Thyroid gland (tissue), 4 donors: Measurements from ENCODE around the gene CTSF. TPM values are rescaled to one million over a fixed set of nuclear protein-coding genes. Genes with fewer than 3 reads are reported as not detected.

Source experiments
- DNase-seq, 2 donors: peaks; one replicate each; pipeline ENCODE4 v3.0.0-alpha.2; 2019
- H3K27ac ChIP-seq, 3 donors: fragments of 200-600 bp; sonication (generic); 1 replicate in 2 of 3; 2 replicates in 1 of 3; pipeline ENCODE4 v1.5.1; 2016 to 2019; ENCODE audit warnings: mild to moderate bottlenecking in 1 of 3, moderate library complexity in 1 of 3
- H3K27me3 ChIP-seq: fragments of 200-600 bp; sonication (generic); one replicate; pipeline ENCODE4 v1.5.1; 2019
- H3K36me3 ChIP-seq, 2 donors: fragments of 200-600 bp; sonication (generic); one replicate each; pipeline ENCODE4 v1.5.1; 2016 to 2019
- H3K4me1 ChIP-seq, 2 donors: fragments of 200-600 bp; sonication (generic); one replicate each; pipeline ENCODE4 v1.5.1; 2017 to 2019
- H3K4me3 ChIP-seq, 3 donors: fragments of 200-600 bp; sonication (generic); replicated peaks in 1 of 3; 1 replicate in 2 of 3; 2 replicates in 1 of 3; pipeline ENCODE4 v1.5.1; 2016; ENCODE audit warnings: mild to moderate bottlenecking in 1 of 3
- H3K9me3 ChIP-seq: fragments of 200-600 bp; sonication (generic); one replicate; pipeline ENCODE4 v1.5.1; 2017
- CTCF ChIP-seq, 6 experiments: fragments of 200-600 bp in 3 of 6; fragments of 450-650 bp in 3 of 6; sonication (generic) in 3 of 6; IDR thresholded peaks; one replicate each; pipeline ENCODE4 v1.5.1; 2016 to 2019; ENCODE audit warnings: antibody characterized with exemption in 6 of 6, mild to moderate bottlenecking in 2 of 6, inconsistent platforms in 1 of 6, moderate library complexity in 1 of 6
- POLR2A ChIP-seq, 2 donors: fragments of 450-650 bp; IDR thresholded peaks; one replicate each; pipeline ENCODE4 v1.6.1; 2017; ENCODE audit warnings: antibody characterized with exemption in 2 of 2, mild to moderate bottlenecking in 2 of 2, moderate library complexity in 1 of 2
- WGBS, 2 donors: methylation state at CpG; one replicate each; pipeline ENCODE4 v1.1.5; 2017; 5-methylcytosine and 5-hydroxymethylcytosine counted together
- intact Hi-C: fragments of 100-400 bp; cut with DNase I; formaldehyde crosslinking; loops from one replicate; pipeline ENCODE4 v1.15.1; 2023
- total RNA-seq, 4 donors: library from RNA; depleted of rRNA; stranded (reverse); fragments of >200 nt; gene quantifications; one replicate each; pipeline ENCODE4 v1.2.3, GENCODE V29; 2016

CTSF gene
- total RNA-seq, 4 donors from 2014 or later, result 30.4 to 79.1 (median 64.6) TPM

DNA sequence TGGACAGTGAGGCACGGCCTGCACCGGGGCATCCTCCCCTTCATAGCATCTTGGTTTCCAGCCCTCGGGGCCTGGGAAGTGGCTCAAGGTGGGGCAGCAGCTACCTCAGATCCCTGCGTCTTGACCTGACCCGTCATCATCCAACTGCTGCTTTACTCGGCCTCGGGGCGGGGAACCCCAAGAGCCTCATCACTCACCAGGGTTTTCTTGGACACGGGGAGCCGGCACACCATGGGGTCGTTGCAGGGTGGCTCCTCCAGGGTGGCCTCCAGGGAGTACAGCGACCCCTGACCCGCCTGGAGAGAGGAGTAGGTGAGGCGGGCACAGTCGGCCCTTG, 651 bp downstream of the CTSF start:
- intact Hi-C loops, result no loop called here
- WGBS, 2 donors, result 87 to 89% methylated on average over 4 to 7 of the region's 15 CpGs
- Histone ChIP-seq H3K4me1 (peaks cover 3 to 32% of the 10 kb centered on the region in 2 donors), H3K27ac (no peak overlapping the region), H3K4me3 (peak overlapping the region in 1 of 3 donors; percentile 64), H3K9me3 (no peaks in the 10 kb centered on the region), H3K27me3 (no peaks in the 10 kb centered on the region), H3K36me3 (no peaks in the 10 kb centered on the region)
- TF ChIP-seq CTCF (IDR thresholded peaks at IDR 0.05) (no peak), POLR2A (IDR thresholded peaks at IDR 0.05) (no peak)
- DNase-seq, result no peak

DNA sequence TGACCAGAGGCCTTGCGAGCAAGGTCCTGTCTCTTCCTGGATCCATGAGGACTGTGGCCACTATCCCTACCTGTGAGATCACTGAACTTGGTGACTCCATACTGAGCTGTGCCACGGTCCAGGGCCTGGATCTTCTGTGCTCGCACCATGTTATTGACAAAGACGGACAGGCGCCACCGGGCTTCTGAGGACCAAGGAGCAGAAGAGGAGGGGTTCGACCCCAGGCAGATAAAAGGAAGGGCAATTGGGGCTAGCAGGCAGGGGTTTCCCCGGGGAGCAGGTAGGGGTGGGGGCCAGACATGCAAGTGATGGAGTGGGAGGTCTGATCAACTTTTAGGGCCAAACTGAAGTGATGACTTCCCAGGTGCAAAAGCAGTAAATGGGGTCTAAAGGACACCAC, 2.2 kb downstream of the CTSF start:
- intact Hi-C loops, result no loop called here
- Histone ChIP-seq H3K4me3 (no peak overlapping the region), H3K27me3 (no peaks in the 10 kb centered on the region), H3K9me3 (no peaks in the 10 kb centered on the region), H3K36me3 (no peaks in the 10 kb centered on the region), H3K4me1 (peaks cover 3 to 32% of the 10 kb centered on the region in 2 donors), H3K27ac (no peak overlapping the region)
- 89 to 92% methylated on average over 7 to 8 of the region's 8 CpGs for WGBS, 2 donors
- DNase-seq, result no peak
- no peak for TF ChIP-seq CTCF (IDR thresholded peaks at IDR 0.05)
- TF ChIP-seq POLR2A (IDR thresholded peaks at IDR 0.05), result no peak

DNA sequence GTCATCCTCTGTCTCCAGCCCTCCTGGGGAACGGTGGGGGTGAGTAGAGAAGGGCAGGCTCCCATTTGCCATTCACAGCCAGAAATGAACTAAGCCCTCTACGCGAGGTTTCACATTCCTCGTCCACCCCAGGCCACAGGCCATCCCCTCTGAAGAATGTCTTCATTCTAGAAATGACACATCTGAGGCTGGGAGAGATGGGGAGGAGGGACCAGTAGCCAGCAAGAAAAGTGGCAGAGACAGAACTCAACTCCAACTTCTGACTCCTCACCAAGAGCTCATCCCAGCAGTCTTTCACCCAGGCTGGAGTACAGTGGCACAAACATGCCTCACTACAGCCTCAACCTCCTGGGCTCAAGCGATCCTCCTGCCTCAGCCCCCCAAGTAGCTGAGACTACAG, 3.4 kb downstream of the CTSF start:
- Histone ChIP-seq H3K4me3 (no peak overlapping the region), H3K27me3 (no peaks in the 10 kb centered on the region), H3K27ac (no peak overlapping the region), H3K9me3 (no peaks in the 10 kb centered on the region), H3K36me3 (no peaks in the 10 kb centered on the region), H3K4me1 (peaks cover 3 to 26% of the 10 kb centered on the region in 2 donors)
- intact Hi-C loops, result no loop called here
- 89 to 93% methylated on average over 5 of the region's 5 CpGs for WGBS, 2 donors
- TF ChIP-seq CTCF (IDR thresholded peaks at IDR 0.05) (no peak), POLR2A (IDR thresholded peaks at IDR 0.05) (no peak)
- DNase-seq, result no peak

DNA sequence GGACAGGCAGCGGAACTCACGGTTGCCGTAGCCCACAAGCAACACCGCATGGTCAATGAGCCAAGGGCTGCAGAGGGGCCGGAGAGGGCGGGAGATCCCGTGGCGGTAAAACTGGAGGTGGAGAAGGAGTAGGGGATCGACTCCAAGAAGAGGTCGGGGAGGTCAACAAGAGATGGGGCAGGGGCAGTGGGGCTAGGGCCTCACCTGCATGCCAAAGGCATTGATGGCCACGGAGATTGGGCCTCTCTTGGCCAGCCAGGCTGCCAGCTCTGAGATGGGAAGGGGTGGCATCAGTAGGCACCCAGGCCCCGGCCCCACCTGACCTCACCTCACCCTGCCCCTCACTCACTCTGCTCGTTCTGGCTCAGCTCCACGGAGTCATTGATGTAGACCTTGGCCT, 3.9 kb downstream of the CTSF start:
- intact Hi-C loops, result no loop called here
- H3K4me1 ChIP-seq, result peaks cover 3 to 21% of the 10 kb centered on the region in 2 donors
- no peak overlapping the region for H3K4me3 ChIP-seq
- WGBS, 2 donors, result 92 to 95% methylated on average over 14 of the region's 14 CpGs
- H3K36me3 ChIP-seq, result no peaks in the 10 kb centered on the region
- TF ChIP-seq CTCF (IDR thresholded peaks at IDR 0.05), result no peak
- TF ChIP-seq POLR2A (IDR thresholded peaks at IDR 0.05), result no peak
- no peaks in the 10 kb centered on the region for H3K9me3 ChIP-seq
- DNase-seq, result no peak
- H3K27me3 ChIP-seq, result no peaks in the 10 kb centered on the region
- H3K27ac ChIP-seq, result no peak overlapping the region

- TF ChIP-seq CTCF (IDR thresholded peaks at IDR 0.05), result no peak
- no peak for TF ChIP-seq POLR2A (IDR thresholded peaks at IDR 0.05)
- no peak overlapping the region for H3K4me3 ChIP-seq
- no peak overlapping the region for H3K27ac ChIP-seq
- no peaks in the 10 kb centered on the region for H3K36me3 ChIP-seq
- intact Hi-C loops, result no loop called here
- 93 to 100% methylated on average over 3 to 10 of the region's 10 CpGs for WGBS, 2 donors
- no peak for DNase-seq
- peaks cover 9 to 21% of the 10 kb centered on the region in 2 donors for H3K4me1 ChIP-seq
- no peaks in the 10 kb centered on the region for H3K27me3 ChIP-seq
- no peaks in the 10 kb centered on the region for H3K9me3 ChIP-seq
Observed at GRCh38 chr11:66563832-66564231, 4.6 kb downstream of the CTSF start.
